HG03457 (cell line): Measurements from ENCODE around the gene HIVEP2.

Source experiments
- ATAC-seq: cut with Tn5 transposase; IDR thresholded peaks from one replicate; pipeline ENCODE4 v1.9.1; 2021; ENCODE audit warnings: moderate number of reproducible peaks; ENCODE audit not compliant: unreplicated experiment

Gene HIVEP2

GRCh38 chr6:142945446-142946180 is 637 bp upstream of the HIVEP2 start:
- ATAC-seq = no peak

- ATAC-seq = no peak
These were observed 590 bp downstream of the HIVEP2 start for GRCh38 chr6:142944124-142945048.

- no peak for ATAC-seq
These were observed 1.3 kb downstream of the HIVEP2 start for GRCh38 chr6:142943711-142944123.

GRCh38 chr6:142942805-142943227 is 2.2 kb downstream of the HIVEP2 start:
- ATAC-seq = no peak

- ATAC-seq = no peak
These were observed 2.7 kb downstream of the HIVEP2 start for GRCh38 chr6:142942238-142942637.

- no peak for ATAC-seq
These were observed 4.0 kb downstream of the HIVEP2 start for GRCh38 chr6:142941018-142941417.

GRCh38 chr6:142940487-142940886 is 4.5 kb downstream of the HIVEP2 start:
- no peak for ATAC-seq

GRCh38 chr6:142938510-142938909 is 6.5 kb downstream of the HIVEP2 start:
- ATAC-seq = no peak

- ATAC-seq = no peak
These were observed 7.0 kb downstream of the HIVEP2 start for GRCh38 chr6:142937986-142938385.

- ATAC-seq = peak; percentile 51
These were observed 9.1 kb downstream of the HIVEP2 start for GRCh38 chr6:142935553-142936517.

GRCh38 chr6:142934599-142934998 is 10.4 kb downstream of the HIVEP2 start:
- no peak for ATAC-seq

- no peak for ATAC-seq
These were observed 10.9 kb downstream of the HIVEP2 start for GRCh38 chr6:142934106-142934505.

- ATAC-seq = no peak
These were observed 11.3 kb downstream of the HIVEP2 start for GRCh38 chr6:142933701-142934100.

- ATAC-seq = no peak
These were observed 12.1 kb downstream of the HIVEP2 start for GRCh38 chr6:142932889-142933288.

GRCh38 chr6:142929751-142930358 is 15.1 kb downstream of the HIVEP2 start:
- no peak for ATAC-seq

GRCh38 chr6:142927904-142928303 is 17.1 kb downstream of the HIVEP2 start:
- no peak for ATAC-seq

- ATAC-seq = no peak
These were observed 17.8 kb downstream of the HIVEP2 start for GRCh38 chr6:142927271-142927580.

- peak; percentile 84 for ATAC-seq
These were observed 18.3 kb downstream of the HIVEP2 start for GRCh38 chr6:142926494-142927270.

- no peak for ATAC-seq
These were observed 18.8 kb downstream of the HIVEP2 start for GRCh38 chr6:142926177-142926493.

GRCh38 chr6:142925575-142926110 is 19.3 kb downstream of the HIVEP2 start:
- ATAC-seq = no peak
